ENCODE measurements around the gene PIAS1. TPM values are rescaled to one million over a fixed set of nuclear protein-coding genes. Genes with fewer than 3 reads are reported as not detected.

The PIAS1 gene
- total RNA-seq, 4 donors from 2014 or later: 31.6 to 70.9 (median 40.3) TPM

DNA sequence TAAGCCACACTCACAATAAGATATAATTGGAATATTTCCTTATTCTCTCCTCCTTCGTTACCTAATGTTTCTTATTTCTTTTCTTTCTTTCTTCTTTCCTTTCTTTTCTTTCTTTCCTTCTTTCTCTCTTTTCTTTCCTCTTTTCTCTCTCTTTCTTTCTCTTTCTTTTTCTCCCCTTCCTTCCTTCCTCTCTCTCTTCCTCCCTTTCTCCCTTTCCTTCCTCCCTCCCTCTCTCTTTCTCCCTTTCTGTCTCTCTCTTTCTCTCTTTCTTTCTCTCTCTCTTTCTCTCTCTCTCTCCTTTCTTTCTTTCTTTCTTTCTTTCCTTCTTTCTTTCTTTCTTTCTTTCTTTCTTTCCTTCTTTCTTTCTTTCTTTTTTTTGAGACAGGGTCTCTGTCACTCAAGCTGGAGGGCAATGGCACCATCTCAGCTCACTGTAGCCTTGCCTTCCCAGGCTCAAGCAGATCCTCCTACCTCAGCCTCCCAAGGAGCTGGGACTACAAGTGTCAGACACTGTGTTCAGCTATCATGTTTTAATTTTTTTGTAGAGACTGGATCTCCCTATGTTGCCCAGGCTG is 19.3 kb upstream of the PIAS1 start:
- TF ChIP-seq, protein P1, sequence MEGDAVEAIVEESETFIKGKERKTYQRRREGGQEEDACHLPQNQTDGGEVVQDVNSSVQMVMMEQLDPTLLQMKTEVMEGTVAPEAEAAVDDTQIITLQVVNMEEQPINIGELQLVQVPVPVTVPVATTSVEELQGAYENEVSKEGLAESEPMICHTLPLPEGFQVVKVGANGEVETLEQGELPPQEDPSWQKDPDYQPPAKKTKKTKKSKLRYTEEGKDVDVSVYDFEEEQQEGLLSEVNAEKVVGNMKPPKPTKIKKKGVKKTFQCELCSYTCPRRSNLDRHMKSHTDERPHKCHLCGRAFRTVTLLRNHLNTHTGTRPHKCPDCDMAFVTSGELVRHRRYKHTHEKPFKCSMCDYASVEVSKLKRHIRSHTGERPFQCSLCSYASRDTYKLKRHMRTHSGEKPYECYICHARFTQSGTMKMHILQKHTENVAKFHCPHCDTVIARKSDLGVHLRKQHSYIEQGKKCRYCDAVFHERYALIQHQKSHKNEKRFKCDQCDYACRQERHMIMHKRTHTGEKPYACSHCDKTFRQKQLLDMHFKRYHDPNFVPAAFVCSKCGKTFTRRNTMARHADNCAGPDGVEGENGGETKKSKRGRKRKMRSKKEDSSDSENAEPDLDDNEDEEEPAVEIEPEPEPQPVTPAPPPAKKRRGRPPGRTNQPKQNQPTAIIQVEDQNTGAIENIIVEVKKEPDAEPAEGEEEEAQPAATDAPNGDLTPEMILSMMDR (IDR thresholded peaks at IDR 0.05): no peak
- DNase-seq (ENCODE audit: low spot score): no peak
- ATAC-seq (ENCODE audit: low FRiP score): no peak

DNA sequence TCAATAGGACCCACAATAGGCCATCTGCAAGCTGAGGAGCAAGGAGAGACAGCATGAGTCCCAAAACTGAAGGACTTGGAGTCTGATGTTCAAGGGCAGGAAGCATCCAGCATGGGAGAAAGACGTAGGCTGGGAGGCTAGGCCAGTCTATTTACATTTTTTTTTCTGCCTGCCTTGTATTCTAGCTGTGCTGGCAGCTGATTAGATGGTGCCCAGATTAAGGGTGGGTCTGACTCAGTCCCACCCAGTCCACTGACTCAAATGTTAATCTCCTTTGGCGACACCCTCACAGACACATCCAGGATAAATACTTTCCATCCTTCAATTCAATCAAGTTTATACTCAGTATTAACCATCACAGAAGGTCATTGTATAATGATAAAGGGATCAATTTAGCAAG is 15.9 kb upstream of the PIAS1 start:
- ATAC-seq (ENCODE audit: low FRiP score) (no peak), DNase-seq (ENCODE audit: low spot score) (no peak)
- TF ChIP-seq, protein P1 (IDR thresholded peaks at IDR 0.05): no peak

DNA sequence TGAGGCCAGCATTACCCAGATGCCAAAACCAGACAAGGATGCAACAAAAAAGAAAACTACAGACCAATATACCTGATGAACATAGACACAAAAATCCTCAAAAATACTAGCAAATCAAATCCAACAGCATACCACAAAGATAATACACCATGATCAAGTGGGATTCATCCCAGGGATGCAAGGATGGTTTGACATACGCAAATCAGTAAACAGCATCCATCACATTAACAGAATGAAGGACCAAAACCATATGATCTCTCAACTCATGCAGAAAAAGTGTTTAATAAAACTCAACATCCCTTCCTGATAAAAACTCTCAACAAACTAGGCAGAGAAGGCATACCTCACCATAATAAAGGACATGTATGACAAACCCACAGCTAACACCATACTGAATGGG is 14.0 kb upstream of the PIAS1 start:
- TF ChIP-seq, protein P1 (IDR thresholded peaks at IDR 0.05): no peak
- DNase-seq (ENCODE audit: low spot score) (no peak), ATAC-seq (ENCODE audit: low FRiP score) (no peak)

DNA sequence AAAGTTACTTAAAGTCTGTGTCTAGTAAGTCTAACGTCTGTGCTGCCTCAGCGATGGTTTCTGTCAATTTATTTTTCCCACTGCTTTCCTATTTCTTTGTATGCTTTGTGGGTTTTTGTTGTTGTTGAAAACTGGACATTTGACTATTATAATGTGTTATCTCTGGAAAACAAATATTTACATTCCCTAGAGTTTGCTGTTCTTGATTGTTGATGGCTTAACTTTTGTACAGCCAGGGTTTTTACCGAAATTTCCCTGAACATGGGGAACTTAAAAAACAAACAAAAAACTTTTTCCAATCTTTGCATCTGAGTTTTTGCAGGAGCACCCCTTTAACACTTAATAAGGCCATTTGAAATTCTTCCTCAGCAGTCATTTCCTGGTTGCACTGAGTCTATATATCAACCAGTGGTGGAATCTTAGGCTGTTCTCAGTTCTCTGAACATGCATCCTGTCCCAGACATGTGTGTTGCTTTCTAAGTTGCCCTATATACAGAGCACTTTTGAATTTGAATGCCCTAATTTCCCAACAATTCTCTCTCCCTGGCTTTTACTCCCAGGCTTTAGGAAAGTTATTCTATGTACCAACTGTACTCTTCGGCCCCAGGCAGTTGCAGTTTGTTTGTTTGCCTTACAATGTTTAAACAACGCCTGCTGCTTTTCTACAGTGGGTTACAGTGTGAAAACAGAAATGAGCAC is 11.8 kb upstream of the PIAS1 start:
- DNase-seq (ENCODE audit: low spot score) (no peak), ATAC-seq (ENCODE audit: low FRiP score) (no peak)
- TF ChIP-seq, protein P1 (IDR thresholded peaks at IDR 0.05): no peak

DNA sequence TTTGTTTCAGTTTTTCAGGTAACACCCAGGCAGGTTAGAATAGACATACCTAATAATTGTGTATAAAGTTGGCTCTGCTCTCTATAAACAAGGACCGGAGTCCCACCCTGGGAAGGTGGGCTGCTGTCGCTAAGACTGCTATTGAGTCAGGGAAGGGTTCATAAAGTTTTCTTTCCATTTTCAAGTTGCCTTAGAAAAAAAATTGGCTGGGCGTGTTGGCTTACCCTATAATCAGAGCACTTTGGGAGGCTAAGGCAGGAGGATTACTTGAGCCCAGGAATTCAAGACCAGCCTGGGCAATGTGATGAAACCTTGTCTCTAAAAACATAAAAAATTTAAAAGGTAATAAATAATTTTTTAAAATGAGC is 11.3 kb upstream of the PIAS1 start:
- no peak for ATAC-seq (ENCODE audit: low FRiP score)

DNA sequence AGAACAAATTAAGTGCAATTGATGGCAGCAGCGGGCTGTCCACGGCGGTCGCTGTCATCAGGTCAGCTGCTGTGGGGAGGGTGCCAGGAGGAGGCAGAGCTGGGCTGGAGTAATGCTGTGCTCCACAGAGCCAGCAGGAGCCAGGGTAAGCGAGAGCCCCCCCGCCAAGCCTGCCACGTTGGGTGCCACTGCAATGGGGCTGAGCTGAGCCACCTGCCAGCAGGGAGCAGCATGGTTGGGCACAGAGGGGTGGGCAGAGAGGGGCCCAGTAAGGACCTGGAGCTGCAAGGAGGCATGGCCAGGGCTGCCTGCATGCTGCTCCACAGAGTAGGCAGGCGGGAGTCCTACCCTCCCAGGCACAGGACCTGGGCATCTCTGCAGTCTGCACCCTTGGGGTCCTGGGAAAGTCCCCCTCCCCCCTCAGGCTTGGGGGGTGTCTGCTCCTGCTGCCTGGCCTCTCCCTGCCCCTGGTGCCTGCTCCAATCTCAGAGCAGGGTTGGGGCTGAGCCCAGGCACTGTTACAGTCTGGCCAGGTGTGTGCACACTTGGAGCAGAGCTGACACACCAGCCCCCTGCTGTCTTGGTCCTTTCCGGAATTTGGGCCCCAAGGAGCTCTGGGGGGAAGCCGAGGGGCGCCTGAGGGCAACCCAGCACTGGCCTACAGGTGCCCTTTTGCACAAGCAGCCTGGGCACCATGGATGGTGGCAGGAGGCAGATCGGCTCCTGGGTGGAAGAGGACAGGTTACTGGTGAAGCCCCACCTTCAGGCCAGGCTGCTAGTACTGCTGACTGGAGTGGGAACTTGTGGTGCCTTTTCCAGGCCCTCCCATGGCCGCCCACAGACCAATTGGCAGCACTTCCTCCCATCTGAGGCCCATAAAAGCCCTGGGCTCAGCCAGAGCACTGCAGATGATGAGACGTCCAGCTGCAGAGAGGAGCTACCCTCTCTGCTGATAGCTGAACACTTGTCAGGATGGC is 8.5 kb upstream of the PIAS1 start:
- ATAC-seq (ENCODE audit: low FRiP score): no peak
- no peak for DNase-seq (ENCODE audit: low spot score)
- TF ChIP-seq, protein P1 (IDR thresholded peaks at IDR 0.05): no peak

More for the DNA sequence above, 11.3 kb upstream of the PIAS1 start:
- TF ChIP-seq, protein P1 (IDR thresholded peaks at IDR 0.05): no peak
- no peak for DNase-seq (ENCODE audit: low spot score)

Measured in omental fat pad (tissue), 4 donors.